Activated T-helper 1 cell treated with anti-CD3 and anti-CD28 coated beads, Interleukin-12 subunit alpha, Interleukin-12 subunit beta, Interleukin-2, Interleukin-4 antibody, amounts not matched to agents 30 ng/mL and 10 ng/mL and 1 ng/mL, durations not matched to agents 14 hours and 24 hours and 36 hours (primary cell): ENCODE data around the gene LRP8. TPM values are rescaled to one million over a fixed set of nuclear protein-coding genes. Genes with fewer than 3 reads are reported as not detected.
A peak's percentile ranks its signal among the peaks of the same experiment; 100 is the strongest.
"Not testable (repeated sequence)": the region's sequence is repeated elsewhere in the genome, so short reads cannot be mapped to it uniquely, and the experiment has no call there.

Experiments
- DNase-seq: peaks from one replicate; pipeline ENCODE4 v3.0.0; 2021; ENCODE audit warnings: low spot score
- H3K27ac Mint-ChIP-seq: one replicate; pipeline ENCODE4 v1.8.0; 2021; ENCODE audit warnings: mild to moderate bottlenecking, mixed read lengths
- H3K27me3 Mint-ChIP-seq: one replicate; pipeline ENCODE4 v1.8.0; 2022; ENCODE audit warnings: mild to moderate bottlenecking, moderate library complexity, mixed read lengths; ENCODE audit not compliant: insufficient read depth
- H3K36me3 Mint-ChIP-seq: one replicate; pipeline ENCODE4 v1.8.0; 2021; ENCODE audit warnings: low read depth, mixed read lengths
- H3K4me1 Mint-ChIP-seq: one replicate; pipeline ENCODE4 v1.8.0; 2021; ENCODE audit warnings: low read depth, mixed read lengths
- H3K4me3 Mint-ChIP-seq: one replicate; pipeline ENCODE4 v1.8.0; 2021; ENCODE audit warnings: mild to moderate bottlenecking, moderate library complexity, mixed read lengths
- H3K9me3 Mint-ChIP-seq: one replicate; pipeline ENCODE4 v1.8.0; 2021; ENCODE audit warnings: mixed read lengths
- intact Hi-C: fragments of 100-400 bp; cut with micrococcal nuclease; formaldehyde crosslinking; loops from one replicate; pipeline ENCODE4 v1.15.1; 2024
- total RNA-seq: library from RNA; stranded (reverse); gene quantifications from 2 replicates; pipeline ENCODE4 v1.2.3, GENCODE V29; 2022

Gene LRP8
- total RNA-seq, 1 donor from 2014 or later, result 87.4 TPM

DNA sequence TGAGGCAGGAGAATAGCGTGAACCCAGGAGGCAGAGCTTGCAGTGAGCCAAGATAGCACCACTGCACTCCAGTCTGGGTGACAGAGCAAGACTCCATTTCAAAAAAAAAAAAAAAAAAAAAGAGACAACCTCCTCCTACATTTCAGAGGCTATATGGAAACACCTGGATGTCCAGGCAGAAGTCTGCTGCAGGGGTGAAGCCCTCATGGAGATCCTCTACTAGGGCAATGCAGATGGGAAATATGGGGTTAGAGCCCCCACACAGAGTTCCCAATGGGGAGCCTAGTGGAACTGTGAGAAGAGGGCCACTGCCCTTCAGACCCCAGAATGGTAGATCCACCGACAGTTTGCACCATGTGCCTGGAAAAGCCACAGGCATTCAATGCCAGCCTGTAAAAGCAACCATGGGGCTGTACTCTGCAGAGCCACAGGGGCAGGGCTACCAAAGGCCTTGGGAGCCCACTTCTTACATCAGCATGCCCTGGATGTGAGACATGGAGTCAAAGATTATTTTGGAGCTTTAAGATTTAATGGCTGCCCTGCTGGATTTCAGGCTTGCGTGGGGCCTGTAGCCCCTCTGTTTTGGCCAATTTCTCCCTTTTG lies 121.7 kb downstream of the LRP8 start:
- H3K4me3 Mint-ChIP-seq, H3K27me3 Mint-ChIP-seq, H3K4me1 Mint-ChIP-seq, DNase-seq, intact Hi-C loops, H3K27ac Mint-ChIP-seq: not testable (repeated sequence)
- peaks cover 75% of the 10 kb centered on the region for H3K36me3 Mint-ChIP-seq
- peaks cover 30% of the 10 kb centered on the region for H3K9me3 Mint-ChIP-seq

DNA sequence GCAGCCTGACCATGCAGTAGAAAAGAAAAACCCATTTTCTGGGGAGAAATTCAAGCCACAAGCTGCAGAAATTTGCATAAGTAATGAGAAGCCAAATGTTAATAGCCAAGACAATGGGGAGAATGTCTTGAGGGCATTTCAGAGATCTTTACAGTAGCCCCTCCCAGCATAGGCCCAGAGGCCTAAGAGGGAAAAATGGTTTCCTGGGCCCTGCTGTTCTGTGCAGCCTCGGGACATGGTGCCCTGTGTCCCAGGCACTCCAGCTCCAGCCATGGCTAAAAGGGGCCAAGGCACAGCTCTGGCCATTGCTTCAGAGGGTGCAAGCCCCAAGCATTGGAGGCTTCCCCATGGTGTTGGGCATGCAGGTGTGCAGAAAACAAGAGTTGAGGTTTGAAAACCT lies 122.4 kb downstream of the LRP8 start:
- intact Hi-C loops, H3K27ac Mint-ChIP-seq, DNase-seq, H3K4me1 Mint-ChIP-seq, H3K4me3 Mint-ChIP-seq, H3K27me3 Mint-ChIP-seq: not testable (repeated sequence)
- Mint-ChIP-seq H3K36me3 (peaks cover 80% of the 10 kb centered on the region), H3K9me3 (peaks cover 30% of the 10 kb centered on the region)

DNA sequence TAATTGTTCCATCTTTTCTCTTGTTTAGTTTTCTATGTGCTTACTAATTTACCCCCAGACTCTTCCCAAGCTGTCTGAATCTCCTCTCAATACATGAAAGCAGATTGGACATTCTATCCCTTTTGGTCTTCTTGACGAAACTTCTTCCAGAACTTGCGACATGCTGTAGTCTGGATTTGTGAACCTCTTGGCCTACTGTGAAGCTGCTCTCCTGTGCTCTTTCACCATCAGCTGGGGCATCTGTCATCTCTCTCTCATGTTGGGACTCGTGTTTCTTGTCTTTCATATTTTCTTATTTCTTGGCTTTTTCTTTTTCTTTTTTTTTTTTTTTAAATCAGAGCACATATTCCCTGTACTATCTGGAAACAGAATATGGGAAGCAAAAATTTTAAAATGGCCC lies 124.4 kb downstream of the LRP8 start:
- intact Hi-C loops, result no loop called here
- H3K9me3 Mint-ChIP-seq, result peaks cover 30% of the 10 kb centered on the region
- no peak overlapping the region for H3K27ac Mint-ChIP-seq
- peaks cover 66% of the 10 kb centered on the region for H3K36me3 Mint-ChIP-seq
- DNase-seq, result no peak
- H3K27me3 Mint-ChIP-seq, result no peaks in the 10 kb centered on the region
- peaks cover 4% of the 10 kb centered on the region for H3K4me1 Mint-ChIP-seq
- H3K4me3 Mint-ChIP-seq, result no peak overlapping the region

DNA sequence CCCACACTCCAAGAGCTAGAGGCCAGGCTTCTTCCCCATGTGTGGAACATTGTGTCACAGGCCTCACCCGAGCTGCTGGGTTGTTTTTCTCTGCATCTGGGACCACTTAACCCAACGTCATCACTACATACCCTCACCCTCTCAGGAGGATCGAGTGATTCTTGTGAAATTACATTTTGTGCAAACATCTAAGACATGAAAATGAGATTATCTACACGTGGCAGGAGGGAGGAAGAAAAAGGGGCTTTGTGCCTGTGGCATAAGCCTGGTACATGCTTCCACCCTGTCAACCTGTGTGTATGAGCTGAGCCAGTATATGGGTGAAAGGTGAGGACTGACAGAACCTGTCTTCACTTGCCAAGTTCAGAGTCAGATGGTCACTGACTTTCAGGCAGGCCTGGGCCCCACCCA lies 129.6 kb downstream of the LRP8 start:
- Mint-ChIP-seq H3K9me3 (no peaks in the 10 kb centered on the region), H3K27ac (peak overlapping the region; percentile 92), H3K27me3 (no peaks in the 10 kb centered on the region), H3K4me3 (peak overlapping the region; percentile 95), H3K36me3 (peaks cover 28% of the 10 kb centered on the region), H3K4me1 (peaks cover 28% of the 10 kb centered on the region)
- intact Hi-C loops, result loop anchor here (5.0 to 10.0 kb wide), 4 partner anchors 353 to 796 kb away; partner anchors contain the start of genes ORC1, PRPF38A, ZYG11A and ZYG11B
- DNase-seq, result no peak

DNA sequence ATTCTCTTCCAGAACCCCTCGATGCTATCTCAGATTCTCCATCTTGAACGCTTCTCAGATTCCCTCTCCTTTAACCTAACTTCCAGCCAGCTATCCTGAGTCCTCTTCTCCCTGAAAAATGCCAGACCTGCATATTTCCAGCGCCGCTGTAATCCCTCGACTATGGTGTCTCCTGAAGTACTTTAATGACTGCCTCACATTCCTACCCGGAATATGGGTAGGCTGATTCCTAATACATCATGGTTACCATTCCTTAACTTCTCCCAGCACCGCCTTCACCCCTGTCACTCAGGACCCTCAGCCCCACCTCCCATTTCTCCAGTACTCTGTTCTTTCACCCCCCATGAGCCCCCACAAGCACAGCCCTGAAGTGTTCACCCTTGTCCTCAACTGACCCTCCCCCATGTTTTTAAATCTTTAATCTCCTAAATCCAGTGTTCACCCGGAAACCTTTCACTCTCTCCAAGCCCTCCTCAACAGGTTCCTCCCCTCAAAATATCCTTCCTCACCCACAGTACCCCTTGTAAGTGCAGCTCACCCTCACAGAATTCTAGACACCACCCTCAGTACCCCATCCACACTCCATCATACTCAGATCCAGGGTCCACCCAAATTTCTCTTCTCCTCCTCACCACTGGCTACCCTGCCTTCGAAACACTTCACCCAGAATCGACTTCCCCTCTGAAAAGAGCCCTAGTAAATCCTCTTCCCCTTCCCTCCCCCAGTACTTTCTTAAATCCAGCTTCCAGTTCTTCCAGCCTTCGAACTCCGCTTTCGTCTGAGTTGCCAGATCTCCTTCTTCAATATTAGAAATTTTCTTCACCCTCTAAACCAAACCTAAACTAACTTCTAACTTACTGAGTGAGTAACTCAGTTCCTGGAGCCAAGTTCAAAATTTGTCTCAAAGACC lies 130.3 kb downstream of the LRP8 start:
- Mint-ChIP-seq H3K27me3 (no peaks in the 10 kb centered on the region), H3K4me1 (peaks cover 28% of the 10 kb centered on the region), H3K27ac (peak overlapping the region; percentile 92), H3K9me3 (no peaks in the 10 kb centered on the region), H3K36me3 (peaks cover 21% of the 10 kb centered on the region), H3K4me3 (peak overlapping the region; percentile 95)
- intact Hi-C loops, result loop anchor here (2.0 to 10.0 kb wide), 8 partner anchors 183 to 1141 kb away; partner anchors contain the start of genes BTF3L4, LRRC42, ORC1 and PRPF38A
- DNase-seq, result no peak

DNA sequence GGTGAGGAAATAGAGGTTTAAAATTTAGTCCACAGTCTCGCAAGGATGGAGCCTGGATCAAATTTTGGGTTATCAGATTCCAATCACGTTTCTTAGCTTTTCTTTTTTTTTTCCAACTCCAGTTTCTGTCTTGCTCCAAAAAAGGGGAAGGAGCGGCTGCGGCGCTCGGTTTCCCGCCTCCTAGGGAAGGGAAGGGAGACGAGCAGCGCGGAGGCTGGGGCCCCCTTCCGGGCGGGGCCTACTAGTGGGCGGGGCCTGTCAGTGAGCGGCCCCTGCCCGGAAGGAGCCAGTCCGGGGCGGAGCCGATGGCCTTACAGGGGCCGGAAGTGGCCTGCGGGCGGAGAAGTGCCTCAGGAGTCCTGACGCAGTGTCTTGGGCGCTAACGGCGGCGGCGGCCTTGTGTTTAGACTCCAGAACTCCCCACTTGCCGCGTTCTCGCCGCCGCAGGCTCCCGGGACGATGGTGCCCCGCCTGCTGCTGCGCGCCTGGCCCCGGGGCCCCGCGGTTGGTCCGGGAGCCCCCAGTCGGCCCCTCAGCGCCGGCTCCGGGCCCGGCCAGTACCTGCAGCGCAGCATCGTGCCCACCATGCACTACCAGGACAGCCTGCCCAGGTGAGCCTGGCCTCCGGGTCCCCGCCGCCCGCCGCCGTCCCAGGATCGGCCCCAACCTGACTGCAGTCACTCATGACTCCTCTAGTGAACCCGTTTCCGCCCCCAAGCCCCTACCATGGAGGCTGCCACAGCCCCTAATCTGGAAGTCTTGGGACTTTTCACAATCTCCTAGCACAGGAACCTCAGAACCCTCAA lies 131.2 kb downstream of the LRP8 start, which contains the start of gene CPT2:
CPT2 (plus strand) TSS at position 340 of the 806 bp plus-strand sequence; CDS start at position 460, 120 bp downstream.
- Mint-ChIP-seq H3K27me3 (no peaks in the 10 kb centered on the region), H3K36me3 (peaks cover 16% of the 10 kb centered on the region), H3K9me3 (no peaks in the 10 kb centered on the region), H3K4me1 (peaks cover 28% of the 10 kb centered on the region), H3K4me3 (peak within 1 kb of the TSS; percentile 95), H3K27ac (peak within 1 kb of the TSS; percentile 92)
- intact Hi-C loops, result loop anchor here (1.0 to 10.0 kb wide), 14 partner anchors 24 to 1140 kb away; partner anchors contain the start of genes BTF3L4, CC2D1B, CZIB and LRRC42
- DNase-seq, result peak; percentile 92

DNA sequence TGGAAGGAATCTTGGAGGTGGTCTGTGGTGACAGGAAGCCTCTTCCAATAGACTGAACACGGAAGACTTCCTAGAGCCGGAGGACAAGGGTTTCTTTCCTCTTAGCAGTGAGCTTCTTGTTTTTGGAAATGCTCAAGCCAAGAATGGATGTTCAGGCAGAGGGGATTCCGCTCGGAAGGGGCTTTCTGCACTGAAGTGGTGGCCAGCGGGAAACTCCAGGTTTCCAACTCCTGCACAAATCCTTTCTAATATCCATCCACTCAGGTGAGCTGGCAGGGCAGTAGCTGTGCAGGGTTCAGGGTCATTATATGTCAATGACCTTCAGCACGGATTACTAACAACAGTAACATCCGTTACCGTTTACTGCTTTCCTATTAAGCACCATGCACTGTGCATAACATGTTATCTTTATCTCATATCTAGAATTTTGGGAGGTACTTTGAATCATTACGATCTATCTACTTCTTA lies 131.8 kb downstream of the LRP8 start:
- no peak for DNase-seq
- intact Hi-C loops, result loop anchor here (1.0 to 10.0 kb wide), 14 partner anchors 24 to 1139 kb away; partner anchors contain the start of genes BTF3L4, CC2D1B, CZIB and LRRC42
- H3K9me3 Mint-ChIP-seq, result no peaks in the 10 kb centered on the region
- H3K27me3 Mint-ChIP-seq, result no peaks in the 10 kb centered on the region
- H3K36me3 Mint-ChIP-seq, result peaks cover 13% of the 10 kb centered on the region
- H3K27ac Mint-ChIP-seq, result peak overlapping the region; percentile 84
- H3K4me3 Mint-ChIP-seq, result peak overlapping the region; percentile 83
- peaks cover 28% of the 10 kb centered on the region for H3K4me1 Mint-ChIP-seq

DNA sequence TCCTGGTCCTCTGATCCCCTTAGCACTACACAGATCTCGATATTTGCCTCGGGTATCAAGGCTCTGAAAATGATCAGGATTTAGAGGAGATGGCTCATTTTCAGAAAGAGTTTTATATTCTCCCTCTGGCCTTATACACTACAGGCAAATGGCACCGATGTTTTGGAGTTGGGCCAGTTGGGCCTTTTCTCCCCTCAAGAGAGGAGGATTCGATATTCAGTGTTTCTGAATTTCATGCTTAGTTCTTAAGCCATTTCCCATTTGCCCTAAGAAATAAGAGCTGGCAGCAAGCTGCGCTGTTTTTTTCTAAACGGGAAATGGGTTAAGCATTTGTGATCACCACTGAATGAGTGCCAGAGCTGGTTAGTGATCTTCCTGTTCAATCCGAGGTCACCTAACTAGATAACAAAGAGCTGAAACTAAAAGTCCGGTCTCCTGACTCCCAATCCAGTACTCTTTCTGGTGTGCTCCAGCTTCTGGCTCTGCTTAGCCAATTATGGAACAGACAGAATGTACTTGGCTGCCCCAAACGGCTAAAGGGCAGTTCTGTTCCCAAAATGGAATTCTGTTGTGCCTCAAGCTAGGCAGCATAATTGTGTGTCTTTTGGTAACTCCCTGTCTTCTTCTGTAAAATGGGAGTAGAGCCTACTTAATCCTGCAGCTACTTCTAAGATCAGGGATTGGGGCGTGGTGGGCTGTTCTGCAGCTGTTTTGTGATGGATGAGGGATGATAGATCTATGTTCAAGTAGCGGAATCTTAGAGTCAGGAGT lies 132.4 kb downstream of the LRP8 start:
- intact Hi-C loops, result loop anchor here (1.0 to 10.0 kb wide), 14 partner anchors 25 to 1139 kb away; partner anchors contain the start of genes BTF3L4, CC2D1B, CZIB and LRRC42
- no peak overlapping the region for H3K27ac Mint-ChIP-seq
- peaks cover 28% of the 10 kb centered on the region for H3K4me1 Mint-ChIP-seq
- H3K36me3 Mint-ChIP-seq, result peaks cover 9% of the 10 kb centered on the region
- H3K4me3 Mint-ChIP-seq, result peak overlapping the region; percentile 65
- H3K9me3 Mint-ChIP-seq, result no peaks in the 10 kb centered on the region
- DNase-seq, result no peak
- no peaks in the 10 kb centered on the region for H3K27me3 Mint-ChIP-seq

Other genes with a start within 250 kb of the LRP8 start
- gene SLC1A7, start 185.4 kb downstream of the LRP8 start, total RNA-seq, result not detected in 2 replicates
- gene CPT2, start 131.2 kb downstream of the LRP8 start, total RNA-seq, result 18.5 and 19.4 TPM in 2 replicates
- gene CZIB, start 107.4 kb downstream of the LRP8 start, total RNA-seq, result 43.6 and 45.2 TPM in 2 replicates
- 104 TPM in 2 replicates for gene MAGOH, start 89.6 kb downstream of the LRP8 start, total RNA-seq
- not detected in 2 replicates for gene DMRTB1, start 131.3 kb upstream of the LRP8 start, total RNA-seq